Erythroblast (primary cell): ENCODE measurements around the gene CSF2.

Experiments used
- GATA1 ChIP-seq: IDR thresholded peaks from 2 replicates; pipeline ENCODE4 v1.6.1; 2011; ENCODE audit warnings: low read depth, mild to moderate bottlenecking, control low read depth, low read length, moderate library complexity
- POLR2A ChIP-seq: IDR thresholded peaks from 2 replicates; pipeline ENCODE4 v1.6.1; 2011; ENCODE audit warnings: mild to moderate bottlenecking, low read length

DNA sequence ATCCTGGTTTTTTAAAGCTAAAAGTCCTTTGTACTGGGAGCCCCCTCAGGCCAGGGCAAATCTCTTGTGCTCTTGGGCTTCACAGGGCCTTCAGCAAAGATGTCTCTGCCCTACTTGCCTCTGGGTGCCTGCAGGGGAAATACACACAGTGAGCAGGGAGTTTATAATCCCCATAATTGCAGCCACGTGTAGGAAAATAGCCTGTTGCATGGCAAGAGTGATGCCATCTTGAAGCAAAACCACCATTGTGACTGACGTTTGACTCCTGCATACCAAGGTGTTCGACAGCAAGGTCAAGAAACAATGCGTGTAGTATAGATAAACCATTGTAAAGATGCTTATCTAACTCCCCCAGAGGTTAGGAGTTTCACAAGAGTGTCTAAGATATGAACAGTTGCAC, 24.5 kb upstream of the CSF2 start:
- TF ChIP-seq POLR2A (no peak), GATA1 (no peak)
